A673 (cell line): ENCODE data around the gene FHL1. TPM values are rescaled to one million over a fixed set of nuclear protein-coding genes. Genes with fewer than 3 reads are reported as not detected.
"Not testable (repeated sequence)": the region's sequence is repeated elsewhere in the genome, so short reads cannot be mapped to it uniquely, and the experiment has no call there.

Experiments
- BruUV-seq: library from RNA; stranded (reverse); fragments of 400-500 nt; replicated peaks from 2 replicates; lab custom pipeline; 2021; lab: Mats Ljungman, UMichigan
- CTCF ChIA-PET: fragments of 300-600 bp; sonication (Branson Sonifier 250); formaldehyde crosslinking; loops from one replicate; lab custom pipeline; 2022; ENCODE audit warnings: antibody characterized with exemption; lab: Charles Lee
- POLR2A ChIA-PET: fragments of 300-600 bp; sonication (Branson Sonifier 250); formaldehyde crosslinking; loops from one replicate; lab custom pipeline; 2022; ENCODE audit warnings: antibody characterized with exemption; ENCODE audit not compliant: low non-redundant PET; lab: Charles Lee
- DNase-seq: peaks from one replicate; pipeline ENCODE4 v3.0.0-alpha.2; 2015; ENCODE audit warnings: low spot score
- H3K27ac ChIP-seq: fragments of 200-600 bp; sonication (generic); 2 replicates; pipeline ENCODE4 v1.5.1; 2016; ENCODE audit warnings: mixed run types, low read depth, mild to moderate bottlenecking, mixed read lengths, antibody characterized with exemption, low read length; ENCODE audit not compliant: poor library complexity, severe bottlenecking
- H3K27me3 ChIP-seq: fragments of 200-600 bp; sonication (generic); replicated peaks from 2 replicates; pipeline ENCODE4 v1.6.1; 2017; ENCODE audit warnings: mixed run types, low read depth, mild to moderate bottlenecking, mixed read lengths, antibody characterized with exemption, low read length; ENCODE audit not compliant: insufficient read depth, poor library complexity
- H3K36me3 ChIP-seq: fragments of 200-600 bp; sonication (generic); 2 replicates; pipeline ENCODE4 v1.6.1; 2016; ENCODE audit warnings: mixed run types, mild to moderate bottlenecking, mixed read lengths, antibody characterized with exemption, low read length; ENCODE audit not compliant: insufficient read depth, poor library complexity, severe bottlenecking
- H3K4me1 ChIP-seq: fragments of 200-600 bp; sonication (generic); 2 replicates; pipeline ENCODE4 v1.6.1; 2017; ENCODE audit warnings: mixed run types, mild to moderate bottlenecking, mixed read lengths, antibody characterized with exemption, low read length; ENCODE audit not compliant: insufficient read depth, poor library complexity, severe bottlenecking
- H3K4me3 ChIP-seq: fragments of 200-600 bp; sonication (generic); 2 replicates; pipeline ENCODE4 v1.5.1; 2016; ENCODE audit warnings: low read depth, mixed run types, mild to moderate bottlenecking, mixed read lengths, low read length; ENCODE audit not compliant: poor library complexity, severe bottlenecking
- H3K9me3 ChIP-seq: fragments of 200-600 bp; sonication (generic); 2 replicates; pipeline ENCODE4 v1.6.1; 2016; ENCODE audit warnings: mixed run types, low read depth, mild to moderate bottlenecking, mixed read lengths, antibody characterized with exemption, low read length; ENCODE audit not compliant: poor library complexity, severe bottlenecking
- EZH2 ChIP-seq: fragments of 200-600 bp; sonication (generic); IDR thresholded peaks from 2 replicates; pipeline ENCODE4 v1.6.1; 2017; ENCODE audit warnings: borderline replicate concordance, low read depth, mild to moderate bottlenecking, mixed read lengths, antibody characterized with exemption, low read length; ENCODE audit not compliant: poor library complexity, severe bottlenecking
- intact Hi-C: fragments of 100-400 bp; cut with micrococcal nuclease; formaldehyde crosslinking; loops from one replicate; pipeline ENCODE4 v1.10.0; 2022; ENCODE audit not compliant: unreplicated experiment
- total RNA-seq: library from RNA; stranded (reverse); gene quantifications from 2 replicates; pipeline ENCODE4 v1.2.3, GENCODE V29; 2021
- TF ChIP-seq, protein P1 (sequence below): fragments of 300-800, 200-600 bp; sonication (generic); conservative IDR thresholded peaks from 2 replicates; pipeline ENCODE4 v1.5.1; 2017; ENCODE audit warnings: low read depth, mild to moderate bottlenecking, antibody characterized with exemption, low read length, moderate library complexity, mixed read lengths

FHL1 gene
- total RNA-seq, 1 experiment from 2014 or later = 14.9 TPM

DNA sequence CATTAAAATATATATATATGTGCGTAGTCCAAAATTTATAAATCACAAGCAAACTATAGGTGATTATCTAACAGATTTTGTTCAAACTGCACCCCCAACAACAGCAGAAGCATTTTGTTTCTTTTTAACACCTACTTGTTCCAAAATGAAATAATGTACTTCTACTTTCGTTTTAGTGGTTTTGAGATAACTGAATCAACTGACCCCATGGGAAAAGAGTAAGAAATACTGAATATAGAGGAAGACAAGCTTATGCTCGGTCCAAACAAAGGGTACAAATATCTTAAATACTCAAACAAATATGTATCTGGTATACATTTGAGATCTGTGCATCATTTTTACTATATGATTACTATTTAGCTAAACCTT lies 81.5 kb downstream of the FHL1 start:
- ChIA-PET CTCF (interaction anchor here (0.6 kb wide), 1 partner anchor 526 kb away, joined by 3 read pairs; no protein-coding TSS in a partner anchor), POLR2A (no interaction called here)
- Histone ChIP-seq H3K4me1 (no peaks in the 10 kb centered on the region), H3K27ac (no peak overlapping the region), H3K4me3 (no peak overlapping the region), H3K9me3 (no peaks in the 10 kb centered on the region), H3K36me3 (peaks cover 4% of the 10 kb centered on the region), H3K27me3 (no peaks in the 10 kb centered on the region)
- no TSS peak for BruUV-seq
- DNase-seq = no peak
- intact Hi-C loops = no loop called here
- TF ChIP-seq, protein P1, sequence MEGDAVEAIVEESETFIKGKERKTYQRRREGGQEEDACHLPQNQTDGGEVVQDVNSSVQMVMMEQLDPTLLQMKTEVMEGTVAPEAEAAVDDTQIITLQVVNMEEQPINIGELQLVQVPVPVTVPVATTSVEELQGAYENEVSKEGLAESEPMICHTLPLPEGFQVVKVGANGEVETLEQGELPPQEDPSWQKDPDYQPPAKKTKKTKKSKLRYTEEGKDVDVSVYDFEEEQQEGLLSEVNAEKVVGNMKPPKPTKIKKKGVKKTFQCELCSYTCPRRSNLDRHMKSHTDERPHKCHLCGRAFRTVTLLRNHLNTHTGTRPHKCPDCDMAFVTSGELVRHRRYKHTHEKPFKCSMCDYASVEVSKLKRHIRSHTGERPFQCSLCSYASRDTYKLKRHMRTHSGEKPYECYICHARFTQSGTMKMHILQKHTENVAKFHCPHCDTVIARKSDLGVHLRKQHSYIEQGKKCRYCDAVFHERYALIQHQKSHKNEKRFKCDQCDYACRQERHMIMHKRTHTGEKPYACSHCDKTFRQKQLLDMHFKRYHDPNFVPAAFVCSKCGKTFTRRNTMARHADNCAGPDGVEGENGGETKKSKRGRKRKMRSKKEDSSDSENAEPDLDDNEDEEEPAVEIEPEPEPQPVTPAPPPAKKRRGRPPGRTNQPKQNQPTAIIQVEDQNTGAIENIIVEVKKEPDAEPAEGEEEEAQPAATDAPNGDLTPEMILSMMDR = no peak

DNA sequence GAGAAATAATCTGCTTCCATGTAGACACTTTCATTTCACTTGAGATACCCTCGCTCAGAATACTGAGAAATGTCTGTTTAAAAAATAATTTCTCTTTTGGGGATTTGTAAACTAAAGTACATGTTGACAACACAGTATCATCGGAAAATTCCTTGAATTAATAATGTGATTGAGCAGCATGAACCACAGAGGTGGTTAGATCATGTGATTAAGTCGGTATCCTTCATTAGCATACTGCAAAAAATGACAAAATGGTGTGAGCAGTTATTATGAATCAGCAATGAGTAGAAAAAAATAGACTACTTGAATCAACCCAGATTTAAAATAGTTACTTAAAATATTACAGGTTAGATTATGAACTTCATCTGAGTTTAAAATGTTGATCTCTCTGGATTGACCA lies 89.7 kb downstream of the FHL1 start:
- CTCF ChIA-PET = no interaction called here

DNA sequence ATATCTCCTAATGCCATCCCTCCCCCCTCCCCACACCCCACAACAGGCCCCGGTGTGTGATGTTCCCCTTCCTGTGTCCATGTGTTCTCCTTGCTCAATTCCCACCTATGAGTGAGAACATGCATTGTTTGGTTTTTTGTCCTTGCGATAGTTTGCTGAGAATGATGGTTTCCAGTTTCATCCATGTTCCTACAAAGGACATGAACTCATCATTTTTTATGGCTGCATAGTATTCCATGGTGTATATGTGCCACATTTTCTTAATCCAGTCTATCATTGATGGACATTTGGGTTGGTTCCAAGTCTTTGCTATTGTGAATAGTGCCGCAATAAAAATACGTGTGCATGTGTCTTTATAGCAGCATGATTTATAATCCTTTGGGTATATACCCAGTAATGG lies 90.5 kb downstream of the FHL1 start:
- DNase-seq, H3K4me1 ChIP-seq, H3K27me3 ChIP-seq, BruUV-seq, intact Hi-C loops, H3K9me3 ChIP-seq, CTCF ChIA-PET, H3K27ac ChIP-seq, POLR2A ChIA-PET, H3K4me3 ChIP-seq: not testable (repeated sequence)
- peaks cover 10% of the 10 kb centered on the region for H3K36me3 ChIP-seq

More for the DNA sequence above, 89.7 kb downstream of the FHL1 start:
- TF ChIP-seq, protein P1 = no peak
- TF ChIP-seq EZH2 = no peak
- BruUV-seq = no TSS peak
- Histone ChIP-seq H3K9me3 (no peaks in the 10 kb centered on the region), H3K4me1 (no peaks in the 10 kb centered on the region), H3K36me3 (peaks cover 5% of the 10 kb centered on the region), H3K4me3 (no peak overlapping the region), H3K27ac (no peak overlapping the region), H3K27me3 (no peaks in the 10 kb centered on the region)
- intact Hi-C loops = no loop called here
- no peak for DNase-seq
- POLR2A ChIA-PET = no interaction called here

GRCh38 chrX:136246201-136246600 lies 98.9 kb downstream of the FHL1 start:
- ChIA-PET POLR2A (no interaction called here), CTCF (no interaction called here)
- H3K27ac ChIP-seq = no peak overlapping the region
- no peak for TF ChIP-seq EZH2
- TF ChIP-seq, protein P1 = no peak
- H3K27me3 ChIP-seq = no peaks in the 10 kb centered on the region
- no peaks in the 10 kb centered on the region for H3K4me1 ChIP-seq
- H3K36me3 ChIP-seq = peaks cover 10% of the 10 kb centered on the region
- BruUV-seq = no TSS peak
- no peak overlapping the region for H3K4me3 ChIP-seq
- no peaks in the 10 kb centered on the region for H3K9me3 ChIP-seq
- intact Hi-C loops = loop anchor here (10.0 kb wide), 1 partner anchor 61 kb away; no protein-coding TSS in a partner anchor
- DNase-seq = no peak
